ENCODE measurements around the gene OXSR1.

Gene OXSR1

GRCh38 chr3:38164952-38165721 is at the start of gene OXSR1:
TSS of gene OXSR1 (plus strand) at chr3:38165537. CDS start at chr3:38165877, 340 bp downstream.
- peak; percentile 95 to 96 for DNase-seq (ENCODE audit: low read depth in 2 of 2)

GRCh38 chr3:38115645-38116427 is 49.5 kb upstream of the OXSR1 start:
- no peak for DNase-seq (ENCODE audit: low read depth in 2 of 2)

- no peak for DNase-seq (ENCODE audit: low read depth in 2 of 2)
These were observed 48.7 kb upstream of the OXSR1 start for GRCh38 chr3:38116471-38117162.

- DNase-seq (ENCODE audit: low read depth in 2 of 2): no peak
These were observed 48.1 kb upstream of the OXSR1 start for GRCh38 chr3:38117163-38117716.

- DNase-seq (ENCODE audit: low read depth in 2 of 2): peak; percentile 39 to 49
These were observed 47.5 kb upstream of the OXSR1 start for GRCh38 chr3:38117748-38118420.

GRCh38 chr3:38118421-38119247 is 46.7 kb upstream of the OXSR1 start:
- no peak for DNase-seq (ENCODE audit: low read depth in 2 of 2)

GRCh38 chr3:38119248-38119544 is 46.1 kb upstream of the OXSR1 start:
- DNase-seq (ENCODE audit: low read depth in 2 of 2): no peak

- DNase-seq (ENCODE audit: low read depth in 2 of 2): no peak
These were observed 45.3 kb upstream of the OXSR1 start for GRCh38 chr3:38119821-38120692.

GRCh38 chr3:38120693-38121450 is 44.5 kb upstream of the OXSR1 start:
- no peak for DNase-seq (ENCODE audit: low read depth in 2 of 2)

- DNase-seq (ENCODE audit: low read depth in 2 of 2): no peak
These were observed 43.9 kb upstream of the OXSR1 start for GRCh38 chr3:38121451-38121831.

- no peak for DNase-seq (ENCODE audit: low read depth in 2 of 2)
These were observed 43.4 kb upstream of the OXSR1 start for GRCh38 chr3:38121832-38122461.

GRCh38 chr3:38122712-38123290 is 42.5 kb upstream of the OXSR1 start:
- no peak for DNase-seq (ENCODE audit: low read depth in 2 of 2)

GRCh38 chr3:38124324-38125122 is 40.8 kb upstream of the OXSR1 start:
- DNase-seq (ENCODE audit: low read depth in 2 of 2): no peak

- no peak for DNase-seq (ENCODE audit: low read depth in 2 of 2)
These were observed 39.8 kb upstream of the OXSR1 start for GRCh38 chr3:38125305-38126120.

GRCh38 chr3:38126121-38126892 is 39.0 kb upstream of the OXSR1 start:
- no peak for DNase-seq (ENCODE audit: low read depth in 2 of 2)

All from activated CD8-positive, alpha-beta memory T cell treated with anti-CD3 and anti-CD28 coated beads for 4 hours (primary cell).